ENCODE data around the gene FGD6.

The FGD6 gene

GRCh38 chr12:95187865-95188415 lies 29.3 kb downstream of the FGD6 start:
- Mint-ChIP-seq H3K4me1 (peaks cover 6 to 8% of the 10 kb centered on the region in 2 donors), H3K27ac (no peak overlapping the region), H3K9me3 (no peaks in the 10 kb centered on the region), H3K36me3 (no peaks in the 10 kb centered on the region), H3K4me3 (no peak overlapping the region), H3K27me3 (no peaks in the 10 kb centered on the region)
- no peak for ATAC-seq (replicated peaks)
- no peak for DNase-seq

GRCh38 chr12:95185854-95186253 lies 31.4 kb downstream of the FGD6 start:
- H3K27me3 Mint-ChIP-seq: no peaks in the 10 kb centered on the region
- no peak for DNase-seq
- H3K36me3 Mint-ChIP-seq: no peaks in the 10 kb centered on the region
- no peak overlapping the region for H3K4me3 Mint-ChIP-seq
- no peaks in the 10 kb centered on the region for H3K9me3 Mint-ChIP-seq
- peak; percentile 51 to 58 for ATAC-seq (replicated peaks)
- H3K27ac Mint-ChIP-seq: no peak overlapping the region
- H3K4me1 Mint-ChIP-seq: peaks cover 6 to 10% of the 10 kb centered on the region in 2 donors

DNA sequence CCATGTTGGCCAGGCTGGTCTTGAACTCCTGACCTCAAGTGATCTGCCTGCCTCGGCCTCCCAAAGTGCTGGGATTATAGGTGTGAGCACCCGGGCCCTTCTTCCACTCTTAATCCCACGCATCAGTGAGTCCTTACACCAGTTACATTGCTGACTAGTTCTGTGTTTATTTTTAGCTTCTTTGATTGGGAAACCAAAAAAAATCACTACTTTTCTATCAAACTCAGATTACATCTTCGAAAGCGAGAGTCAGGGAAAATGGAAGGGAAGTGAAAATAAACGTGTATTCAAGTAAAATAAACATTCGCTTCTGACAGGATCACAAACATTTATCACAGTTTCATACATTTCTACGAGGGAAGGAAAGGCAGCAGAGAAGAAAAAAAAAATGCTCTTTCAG lies 32.2 kb downstream of the FGD6 start:
- Mint-ChIP-seq H3K27me3 (no peaks in the 10 kb centered on the region), H3K9me3 (no peaks in the 10 kb centered on the region), H3K4me1 (peaks cover 6 to 10% of the 10 kb centered on the region in 2 donors), H3K4me3 (no peak overlapping the region), H3K27ac (no peak overlapping the region), H3K36me3 (no peaks in the 10 kb centered on the region)
- no peak for ATAC-seq (replicated peaks)
- DNase-seq: no peak

- no peak overlapping the region for H3K27ac Mint-ChIP-seq
- DNase-seq (no peak), ATAC-seq (replicated peaks) (no peak)
- H3K27me3 Mint-ChIP-seq: no peaks in the 10 kb centered on the region
- H3K9me3 Mint-ChIP-seq: no peaks in the 10 kb centered on the region
- H3K4me3 Mint-ChIP-seq: no peak overlapping the region
- no peaks in the 10 kb centered on the region for H3K36me3 Mint-ChIP-seq
- H3K4me1 Mint-ChIP-seq: peaks cover 6 to 10% of the 10 kb centered on the region in 2 donors
These were observed 33.1 kb downstream of the FGD6 start for GRCh38 chr12:95184121-95184520.

DNA sequence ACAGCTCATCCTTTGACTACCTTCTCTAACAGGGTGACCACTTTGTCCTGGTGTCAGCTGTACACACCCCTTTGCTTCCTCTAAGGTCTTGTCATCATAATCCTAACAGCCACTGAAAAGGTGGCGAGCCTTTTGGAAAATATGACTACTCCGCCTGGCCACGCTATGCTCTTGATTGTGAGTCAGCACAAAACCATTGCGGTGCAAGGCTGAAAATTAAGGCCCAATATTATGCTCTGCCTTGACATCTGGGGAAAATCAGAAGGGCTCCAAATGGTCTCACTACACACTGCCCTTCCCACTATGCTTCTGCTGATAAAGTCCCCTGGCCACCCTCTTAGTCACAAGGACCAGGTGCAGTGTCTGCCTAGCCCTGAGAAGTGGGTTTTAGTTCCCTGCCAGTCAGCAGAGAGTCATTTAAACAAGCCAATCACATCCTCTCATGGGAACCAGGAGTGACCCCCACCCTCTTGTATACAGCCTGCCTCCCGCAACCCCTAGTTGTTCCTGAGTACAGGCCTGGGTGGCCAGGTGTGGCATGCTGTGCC lies 34.3 kb downstream of the FGD6 start:
- peaks cover 2 to 7% of the 10 kb centered on the region in 2 donors for H3K4me1 Mint-ChIP-seq
- no peaks in the 10 kb centered on the region for H3K27me3 Mint-ChIP-seq
- peak; percentile 3 for DNase-seq
- H3K27ac Mint-ChIP-seq: no peak overlapping the region
- ATAC-seq (replicated peaks): peak; percentile 34 to 68
- H3K4me3 Mint-ChIP-seq: no peak overlapping the region
- no peaks in the 10 kb centered on the region for H3K36me3 Mint-ChIP-seq
- no peaks in the 10 kb centered on the region for H3K9me3 Mint-ChIP-seq

- Mint-ChIP-seq H3K36me3 (no peaks in the 10 kb centered on the region), H3K9me3 (no peaks in the 10 kb centered on the region), H3K27ac (no peak overlapping the region), H3K27me3 (no peaks in the 10 kb centered on the region), H3K4me1 (peaks cover 0 to 7% of the 10 kb centered on the region in 2 donors), H3K4me3 (no peak overlapping the region)
- no peak for DNase-seq
- ATAC-seq (replicated peaks): no peak
These were observed 36.2 kb downstream of the FGD6 start for GRCh38 chr12:95181103-95181502.

DNA sequence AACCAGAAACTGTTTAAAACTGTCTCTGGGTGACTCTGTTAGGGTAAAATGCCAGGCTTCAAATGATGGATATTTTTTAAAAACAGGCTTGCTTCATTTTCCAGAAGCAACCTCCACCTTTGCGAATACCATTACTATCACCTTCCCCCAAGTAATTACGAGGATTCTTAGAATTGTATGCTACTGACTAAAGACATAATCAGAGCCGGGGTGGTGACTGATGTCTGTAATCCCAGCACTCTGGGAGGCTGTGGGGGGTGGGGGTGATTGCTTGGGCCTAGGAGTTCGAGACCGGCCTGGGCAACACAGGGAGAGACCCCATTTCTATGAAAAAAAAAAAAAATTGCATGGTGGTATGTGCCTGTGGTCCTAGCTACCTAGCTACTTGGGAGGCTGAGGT lies 38.3 kb downstream of the FGD6 start:
- no peak overlapping the region for H3K4me3 Mint-ChIP-seq
- no peaks in the 10 kb centered on the region for H3K36me3 Mint-ChIP-seq
- no peaks in the 10 kb centered on the region for H3K9me3 Mint-ChIP-seq
- no peak overlapping the region for H3K27ac Mint-ChIP-seq
- DNase-seq (no peak), ATAC-seq (replicated peaks) (no peak)
- no peaks in the 10 kb centered on the region for H3K27me3 Mint-ChIP-seq
- peaks cover 0 to 5% of the 10 kb centered on the region in 2 donors for H3K4me1 Mint-ChIP-seq

GRCh38 chr12:95178136-95178535 lies 39.1 kb downstream of the FGD6 start:
- Mint-ChIP-seq H3K27ac (no peak overlapping the region), H3K9me3 (no peaks in the 10 kb centered on the region), H3K27me3 (no peaks in the 10 kb centered on the region), H3K36me3 (no peaks in the 10 kb centered on the region), H3K4me1 (peaks cover 0 to 4% of the 10 kb centered on the region in 2 donors), H3K4me3 (no peak overlapping the region)
- no peak for ATAC-seq (replicated peaks)
- no peak for DNase-seq

- Mint-ChIP-seq H3K36me3 (no peaks in the 10 kb centered on the region), H3K9me3 (no peaks in the 10 kb centered on the region), H3K27ac (no peak overlapping the region), H3K4me1 (no peaks in the 10 kb centered on the region), H3K4me3 (no peak overlapping the region), H3K27me3 (no peaks in the 10 kb centered on the region)
- ATAC-seq (replicated peaks): no peak
- no peak for DNase-seq
These were observed 40.0 kb downstream of the FGD6 start for GRCh38 chr12:95177201-95177768.

GRCh38 chr12:95173392-95174251 lies 43.6 kb downstream of the FGD6 start:
- H3K36me3 Mint-ChIP-seq: peaks cover 0 to 3% of the 10 kb centered on the region in 2 donors
- H3K9me3 Mint-ChIP-seq: no peaks in the 10 kb centered on the region
- no peaks in the 10 kb centered on the region for H3K4me1 Mint-ChIP-seq
- no peak overlapping the region for H3K27ac Mint-ChIP-seq
- ATAC-seq (replicated peaks) (no peak), DNase-seq (no peak)
- H3K4me3 Mint-ChIP-seq: no peak overlapping the region
- no peaks in the 10 kb centered on the region for H3K27me3 Mint-ChIP-seq

DNA sequence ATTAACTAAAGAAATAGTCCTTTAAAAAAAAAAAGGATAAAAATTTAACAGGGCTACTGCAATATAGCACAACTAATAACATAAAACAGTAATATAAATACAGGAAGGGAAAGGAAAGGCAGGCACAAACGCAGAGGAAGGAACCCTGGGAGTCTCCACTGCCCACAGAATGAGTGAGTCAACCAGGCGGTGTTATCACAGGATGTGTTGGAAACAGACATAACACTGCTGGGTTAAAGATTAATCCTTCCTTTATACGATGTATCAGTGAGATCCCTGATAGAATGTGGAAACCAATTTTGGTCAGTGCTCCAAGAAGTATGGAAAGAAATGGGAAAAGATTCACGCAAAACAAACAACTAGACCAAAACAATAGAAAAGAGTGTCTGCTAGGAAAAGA lies 47.9 kb downstream of the FGD6 start:
- ATAC-seq (replicated peaks): no peak
- Mint-ChIP-seq H3K36me3 (peaks cover 0 to 3% of the 10 kb centered on the region in 2 donors), H3K4me1 (no peaks in the 10 kb centered on the region), H3K4me3 (no peak overlapping the region), H3K27me3 (no peaks in the 10 kb centered on the region), H3K9me3 (no peaks in the 10 kb centered on the region), H3K27ac (no peak overlapping the region)
- no peak for DNase-seq

DNA sequence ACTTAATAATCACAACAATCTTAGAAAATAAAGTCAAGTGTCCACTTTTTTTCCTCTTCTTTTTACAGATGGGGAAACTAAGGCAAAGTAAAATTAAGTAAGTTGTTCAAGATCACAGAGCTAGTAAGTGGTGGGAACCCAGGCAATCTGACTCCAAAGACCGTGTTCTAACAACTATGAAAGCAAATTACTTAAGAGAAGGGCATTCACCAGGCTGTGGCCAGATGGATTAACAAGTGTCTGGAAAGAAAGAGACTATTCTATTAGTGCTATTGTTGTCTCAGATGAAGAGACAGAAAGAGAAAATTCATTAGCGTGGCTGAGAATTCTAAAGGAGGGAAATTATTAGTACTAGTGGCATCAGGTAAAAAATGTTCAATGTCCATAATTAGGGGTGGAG lies 48.5 kb downstream of the FGD6 start:
- Mint-ChIP-seq H3K4me1 (no peaks in the 10 kb centered on the region), H3K27me3 (no peaks in the 10 kb centered on the region)
- no peak for DNase-seq

DNA sequence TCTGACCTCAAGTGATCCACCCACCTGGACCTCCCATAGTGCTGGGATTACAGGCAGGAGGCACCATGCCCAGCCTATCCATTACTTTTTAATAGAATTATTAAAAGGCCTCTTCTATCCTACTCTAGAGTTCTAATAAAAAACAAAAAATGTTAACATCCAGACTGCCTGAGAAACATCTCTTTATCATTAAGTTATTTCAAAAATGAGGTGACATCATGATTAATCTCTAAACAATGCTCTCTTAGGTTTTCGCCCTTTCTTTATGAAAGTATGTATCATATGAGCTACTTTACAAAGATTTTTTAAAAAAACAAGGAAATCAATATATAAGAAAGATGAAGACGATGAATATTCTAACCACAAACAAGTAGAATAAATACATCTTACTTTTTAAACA lies 52.6 kb downstream of the FGD6 start:
- no peak for ATAC-seq (replicated peaks)
- DNase-seq: no peak
- Mint-ChIP-seq H3K4me1 (no peaks in the 10 kb centered on the region), H3K27me3 (no peaks in the 10 kb centered on the region), H3K4me3 (no peak overlapping the region), H3K36me3 (peaks cover 0 to 3% of the 10 kb centered on the region in 2 donors), H3K27ac (no peak overlapping the region), H3K9me3 (no peaks in the 10 kb centered on the region)

More for the DNA sequence above, 48.5 kb downstream of the FGD6 start:
- no peaks in the 10 kb centered on the region for H3K9me3 Mint-ChIP-seq
- H3K4me3 Mint-ChIP-seq: no peak overlapping the region
- H3K27ac Mint-ChIP-seq: no peak overlapping the region
- peaks cover 0 to 3% of the 10 kb centered on the region in 2 donors for H3K36me3 Mint-ChIP-seq
- ATAC-seq (replicated peaks): no peak

DNA sequence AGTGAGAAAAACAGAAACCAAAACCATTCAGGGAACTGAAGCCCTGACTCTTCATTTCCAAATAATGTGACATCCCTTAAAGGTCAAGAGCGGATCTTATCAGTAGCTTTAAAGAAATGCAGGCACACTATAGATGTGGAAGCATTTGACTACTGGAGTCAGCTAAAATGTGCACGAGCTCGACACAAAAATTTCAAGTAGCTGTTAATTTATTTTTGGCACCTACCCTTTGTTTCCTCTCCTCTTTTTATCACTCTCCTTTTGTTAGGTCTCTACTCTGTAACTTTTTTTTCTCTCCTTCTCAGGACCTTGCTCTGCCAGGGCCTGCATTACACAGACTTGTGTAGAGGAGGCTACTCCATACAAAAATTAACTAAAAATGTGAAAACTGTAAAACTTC lies 58.3 kb downstream of the FGD6 start:
- H3K36me3 Mint-ChIP-seq: peaks cover 3 to 9% of the 10 kb centered on the region in 2 donors
- peaks cover 4 to 8% of the 10 kb centered on the region in 2 donors for H3K9me3 Mint-ChIP-seq
- no peak overlapping the region for H3K27ac Mint-ChIP-seq
- no peaks in the 10 kb centered on the region for H3K27me3 Mint-ChIP-seq
- DNase-seq (no peak), ATAC-seq (replicated peaks) (no peak)
- no peak overlapping the region for H3K4me3 Mint-ChIP-seq
- no peaks in the 10 kb centered on the region for H3K4me1 Mint-ChIP-seq

- Mint-ChIP-seq H3K27ac (no peak overlapping the region), H3K9me3 (peaks cover 4 to 6% of the 10 kb centered on the region in 2 donors), H3K27me3 (no peaks in the 10 kb centered on the region), H3K4me3 (no peak overlapping the region), H3K36me3 (peaks cover 3 to 6% of the 10 kb centered on the region in 2 donors), H3K4me1 (peaks cover 4 to 13% of the 10 kb centered on the region in 2 donors)
- DNase-seq: no peak
- ATAC-seq (replicated peaks): no peak
These were observed 65.4 kb downstream of the FGD6 start for GRCh38 chr12:95151821-95152220.
